Mucosa of rectum (tissue), 2 donors: ENCODE results near the gene CDH13.
A peak's percentile ranks its signal among the peaks of the same experiment; 100 is the strongest.

ENCODE experiments used
- H3K27ac ChIP-seq, 2 donors: one replicate each; pipeline ENCODE4 v1.7.0; 2013; ENCODE audit warnings: inconsistent platforms in 2 of 2, low read depth in 2 of 2, low read length in 2 of 2
- H3K27me3 ChIP-seq, 2 donors: one replicate each; pipeline ENCODE4 v1.7.0; 2013; ENCODE audit warnings: low read length in 2 of 2; ENCODE audit not compliant: control insufficient read depth in 2 of 2, insufficient read depth in 2 of 2
- H3K36me3 ChIP-seq, 2 donors: one replicate each; pipeline ENCODE4 v1.7.0; 2013; ENCODE audit warnings: low read length in 2 of 2; ENCODE audit not compliant: control insufficient read depth in 2 of 2, insufficient read depth in 2 of 2
- H3K4me1 ChIP-seq, 2 donors: one replicate each; pipeline ENCODE4 v1.7.0; 2013; ENCODE audit warnings: low read length in 2 of 2, mild to moderate bottlenecking in 1 of 2; ENCODE audit not compliant: control insufficient read depth in 2 of 2, insufficient read depth in 2 of 2
- H3K4me3 ChIP-seq, 2 donors: one replicate each; pipeline ENCODE4 v1.7.0; 2013; ENCODE audit warnings: low read length in 2 of 2
- H3K9ac ChIP-seq, 2 donors: one replicate each; pipeline ENCODE4 v1.7.0; 2013; ENCODE audit warnings: low read length in 2 of 2, low read depth in 1 of 2, mild to moderate bottlenecking in 1 of 2
- H3K9me3 ChIP-seq, 2 donors: one replicate each; pipeline ENCODE4 v1.7.0; 2013; ENCODE audit warnings: low read length in 2 of 2; ENCODE audit not compliant: control insufficient read depth in 2 of 2
- donor health status: healthy.
- donor health status: Normal muscosa, but diverticular disease.

Gene CDH13

DNA sequence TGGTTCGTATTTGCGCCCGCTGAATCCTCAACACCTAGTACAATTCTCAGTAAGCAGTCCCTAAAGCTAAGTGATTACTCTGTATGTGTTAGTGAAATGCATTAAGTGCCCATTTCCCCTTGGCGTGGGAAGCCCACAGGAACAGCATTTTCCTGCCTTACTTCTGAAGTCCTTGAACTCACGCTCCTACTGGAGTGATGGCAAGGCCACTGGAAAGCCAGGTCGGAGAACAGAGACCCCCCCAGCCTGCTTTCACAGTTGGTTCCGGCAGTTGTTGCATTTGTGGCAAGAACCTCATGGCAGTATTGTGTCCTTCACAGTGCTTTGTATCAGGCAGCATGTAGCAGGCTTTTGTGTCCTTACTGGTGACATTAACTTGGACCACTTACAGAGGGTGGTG, 340.7 kb downstream of the CDH13 start:
- no peak overlapping the region for H3K4me3 ChIP-seq
- H3K36me3 ChIP-seq: no peaks in the 10 kb centered on the region
- no peaks in the 10 kb centered on the region for H3K4me1 ChIP-seq
- no peaks in the 10 kb centered on the region for H3K9me3 ChIP-seq
- no peak overlapping the region for H3K27ac ChIP-seq
- no peaks in the 10 kb centered on the region for H3K27me3 ChIP-seq
- no peak overlapping the region for H3K9ac ChIP-seq

DNA sequence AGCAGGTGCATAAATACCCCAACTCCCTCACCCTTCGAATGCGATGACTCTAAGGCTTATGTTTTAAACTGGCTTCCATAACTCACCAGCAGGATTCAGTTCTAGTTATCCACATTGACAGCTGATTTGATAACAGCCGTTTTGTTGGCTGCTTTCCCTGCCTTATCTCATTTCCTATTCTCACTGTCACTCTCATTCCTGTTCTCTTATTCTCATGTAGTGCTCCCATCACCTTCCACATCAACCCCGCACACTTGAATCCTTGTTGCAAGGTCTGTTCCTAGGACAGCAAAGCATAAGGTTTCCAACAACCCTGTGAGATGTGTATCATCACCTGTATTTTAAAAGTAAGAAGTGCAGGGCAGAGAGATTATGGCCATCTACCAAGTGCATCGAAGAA, 344.4 kb downstream of the CDH13 start:
- Histone ChIP-seq H3K27me3 (no peaks in the 10 kb centered on the region), H3K4me3 (no peak overlapping the region), H3K36me3 (no peaks in the 10 kb centered on the region), H3K9ac (no peak overlapping the region), H3K27ac (no peak overlapping the region), H3K9me3 (no peaks in the 10 kb centered on the region), H3K4me1 (no peaks in the 10 kb centered on the region)

DNA sequence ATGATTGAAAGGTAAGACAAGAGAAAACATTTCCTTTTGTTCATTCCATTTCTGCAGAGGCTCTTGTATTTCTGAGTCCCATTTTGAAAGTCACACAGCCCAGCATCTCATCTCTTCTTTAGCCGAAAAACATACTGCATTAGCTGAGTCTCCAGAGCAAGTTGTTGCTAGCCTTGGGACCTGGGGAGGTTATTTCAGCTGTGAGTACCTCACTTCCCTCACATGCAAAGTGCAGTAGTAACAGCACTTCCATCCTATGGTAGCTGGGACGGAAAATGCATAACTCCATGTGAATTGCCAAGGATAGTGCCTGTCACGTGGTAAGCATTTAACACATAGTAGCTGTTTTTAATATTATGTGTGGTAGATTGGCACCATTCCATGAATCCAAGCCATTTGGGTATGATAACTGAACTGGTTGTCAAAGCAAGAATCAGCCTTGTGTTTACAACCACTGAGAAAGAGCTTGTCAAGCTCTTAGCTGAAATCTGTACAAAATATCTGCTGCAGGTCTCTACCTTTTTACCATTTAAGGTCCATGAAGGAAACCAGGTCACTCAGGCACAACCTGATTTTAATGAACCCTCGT, 345.7 kb downstream of the CDH13 start:
- Histone ChIP-seq H3K4me3 (no peak overlapping the region), H3K27ac (no peak overlapping the region), H3K9me3 (no peaks in the 10 kb centered on the region), H3K36me3 (no peaks in the 10 kb centered on the region), H3K4me1 (no peaks in the 10 kb centered on the region), H3K9ac (no peak overlapping the region), H3K27me3 (no peaks in the 10 kb centered on the region)

DNA sequence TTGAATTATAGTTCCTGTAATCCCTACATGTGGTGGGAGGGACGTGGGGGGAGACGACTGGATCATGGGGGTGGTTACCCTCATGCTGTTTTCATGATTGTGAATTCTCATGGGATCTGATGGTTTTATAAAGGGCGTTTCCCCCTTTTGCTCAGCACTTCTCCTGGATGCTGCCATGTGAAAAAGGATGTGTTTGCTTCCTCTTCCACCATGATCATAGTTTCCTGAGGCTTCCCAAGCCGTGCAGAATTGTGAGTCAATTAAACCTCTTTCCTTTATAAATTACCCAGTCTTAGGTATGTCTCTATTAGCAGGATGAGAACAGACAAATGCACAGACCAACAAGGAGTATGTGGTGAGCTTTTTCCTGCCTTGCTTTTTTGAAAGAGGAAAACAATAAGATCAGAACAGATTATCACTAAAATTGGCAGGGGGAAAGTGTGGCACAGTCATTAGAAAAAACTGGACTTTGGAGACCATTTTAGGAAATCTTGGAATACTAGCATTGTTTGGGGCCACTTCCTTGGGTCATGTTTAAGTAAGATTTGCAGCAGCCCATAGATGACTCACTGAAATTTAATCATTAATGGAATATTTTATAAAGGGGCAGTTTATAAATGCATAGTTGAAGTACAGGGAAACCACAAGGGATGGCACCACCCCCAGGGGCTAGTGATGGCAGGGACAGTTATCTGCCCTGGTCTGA, 352.8 kb downstream of the CDH13 start:
- no peak overlapping the region for H3K9ac ChIP-seq
- H3K9me3 ChIP-seq: no peaks in the 10 kb centered on the region
- no peak overlapping the region for H3K27ac ChIP-seq
- no peaks in the 10 kb centered on the region for H3K36me3 ChIP-seq
- no peaks in the 10 kb centered on the region for H3K4me1 ChIP-seq
- H3K27me3 ChIP-seq: peaks cover 0 to 2% of the 10 kb centered on the region in 2 donors
- H3K4me3 ChIP-seq: no peak overlapping the region

DNA sequence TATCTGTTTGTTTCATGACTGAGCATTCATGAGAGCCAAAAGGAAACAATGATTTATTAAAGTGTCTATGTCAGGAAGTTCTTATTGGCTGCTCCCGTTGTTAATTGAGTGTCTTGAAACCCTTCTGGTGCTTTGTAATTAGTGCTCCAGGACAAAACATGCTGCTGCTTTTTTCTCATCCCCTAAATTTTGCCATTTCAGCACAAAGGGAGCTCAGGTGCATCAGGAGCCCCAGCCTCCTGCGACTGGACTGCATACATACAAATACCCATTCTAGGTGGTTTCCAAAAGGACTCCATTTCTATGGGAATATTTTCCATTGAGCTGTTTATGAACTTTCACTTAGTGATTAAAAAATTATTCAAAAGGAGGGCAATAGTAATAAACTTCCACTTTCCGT, 354.0 kb downstream of the CDH13 start:
- H3K36me3 ChIP-seq: no peaks in the 10 kb centered on the region
- H3K4me3 ChIP-seq: no peak overlapping the region
- H3K9ac ChIP-seq: no peak overlapping the region
- no peak overlapping the region for H3K27ac ChIP-seq
- peaks cover 0 to 2% of the 10 kb centered on the region in 2 donors for H3K27me3 ChIP-seq
- no peaks in the 10 kb centered on the region for H3K9me3 ChIP-seq
- no peaks in the 10 kb centered on the region for H3K4me1 ChIP-seq

DNA sequence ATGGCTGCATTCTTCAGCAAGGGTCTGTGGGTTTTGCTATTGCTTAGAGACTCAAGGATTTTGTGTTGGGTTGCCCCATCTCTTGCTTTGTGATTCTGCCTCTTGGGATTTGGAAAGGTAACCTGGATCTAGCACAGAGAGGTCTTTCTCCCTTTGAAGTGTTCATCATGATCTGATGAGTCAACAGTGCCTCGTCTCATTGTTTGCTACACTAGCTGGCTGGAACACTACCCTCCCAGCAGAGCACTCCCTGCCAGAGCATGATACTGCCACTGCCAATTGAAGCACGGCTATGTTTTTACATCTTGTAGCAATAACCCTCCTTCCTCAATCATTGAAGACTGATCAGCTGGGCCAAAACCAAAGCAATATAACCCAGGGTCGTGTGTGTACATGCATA, 361.0 kb downstream of the CDH13 start:
- Histone ChIP-seq H3K9ac (no peak overlapping the region), H3K9me3 (no peaks in the 10 kb centered on the region), H3K27ac (no peak overlapping the region), H3K4me3 (no peak overlapping the region), H3K4me1 (peaks cover 3 to 18% of the 10 kb centered on the region in 2 donors), H3K27me3 (no peaks in the 10 kb centered on the region), H3K36me3 (no peaks in the 10 kb centered on the region)

DNA sequence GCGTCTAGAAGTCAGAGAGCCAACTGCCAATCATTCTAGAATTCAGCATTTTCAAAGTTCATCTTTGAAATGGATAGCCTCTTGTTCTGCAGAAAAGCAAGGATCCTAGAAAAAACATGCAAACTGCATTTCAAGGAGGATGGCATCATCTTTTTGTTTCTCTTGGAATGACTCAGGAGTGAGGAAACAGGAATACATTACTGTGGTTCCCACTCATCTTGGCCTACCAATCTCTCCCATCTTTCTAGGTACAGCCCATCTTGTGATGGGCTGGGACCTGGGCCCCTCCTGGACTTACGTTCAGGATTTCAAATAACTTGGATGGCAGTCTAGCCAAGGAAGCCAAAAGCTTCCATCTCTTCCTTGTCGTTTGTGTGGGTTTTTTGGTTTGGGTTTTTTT, 363.4 kb downstream of the CDH13 start:
- no peak overlapping the region for H3K9ac ChIP-seq
- peaks cover 4 to 23% of the 10 kb centered on the region in 2 donors for H3K4me1 ChIP-seq
- H3K27ac ChIP-seq: peak overlapping the region in 1 of 2 donors; percentile 56
- H3K9me3 ChIP-seq: no peaks in the 10 kb centered on the region
- H3K4me3 ChIP-seq: no peak overlapping the region
- no peaks in the 10 kb centered on the region for H3K27me3 ChIP-seq
- H3K36me3 ChIP-seq: no peaks in the 10 kb centered on the region

DNA sequence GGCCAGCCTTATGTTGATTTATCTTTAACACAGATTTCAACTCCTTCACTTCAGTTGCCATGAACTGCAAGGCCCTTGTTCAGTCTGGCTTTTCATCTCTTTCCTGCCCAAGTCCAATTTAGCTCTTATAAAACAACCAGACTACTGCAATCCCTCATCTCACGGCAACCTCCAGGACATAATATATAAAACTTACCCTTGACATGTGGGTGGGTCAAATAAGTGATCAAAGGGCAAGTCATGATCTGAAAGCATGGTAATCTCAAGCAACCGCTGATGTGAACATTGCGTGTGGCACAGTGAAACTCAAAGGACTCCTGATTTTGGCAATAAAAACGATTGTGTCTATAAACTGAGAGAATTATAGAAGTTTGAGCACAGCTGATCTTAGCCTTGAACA, 364.6 kb downstream of the CDH13 start:
- Histone ChIP-seq H3K4me3 (no peak overlapping the region), H3K4me1 (peaks cover 11 to 35% of the 10 kb centered on the region in 2 donors), H3K27me3 (no peaks in the 10 kb centered on the region), H3K27ac (peak overlapping the region; percentile 66 to 78), H3K9ac (no peak overlapping the region), H3K36me3 (no peaks in the 10 kb centered on the region), H3K9me3 (no peaks in the 10 kb centered on the region)

DNA sequence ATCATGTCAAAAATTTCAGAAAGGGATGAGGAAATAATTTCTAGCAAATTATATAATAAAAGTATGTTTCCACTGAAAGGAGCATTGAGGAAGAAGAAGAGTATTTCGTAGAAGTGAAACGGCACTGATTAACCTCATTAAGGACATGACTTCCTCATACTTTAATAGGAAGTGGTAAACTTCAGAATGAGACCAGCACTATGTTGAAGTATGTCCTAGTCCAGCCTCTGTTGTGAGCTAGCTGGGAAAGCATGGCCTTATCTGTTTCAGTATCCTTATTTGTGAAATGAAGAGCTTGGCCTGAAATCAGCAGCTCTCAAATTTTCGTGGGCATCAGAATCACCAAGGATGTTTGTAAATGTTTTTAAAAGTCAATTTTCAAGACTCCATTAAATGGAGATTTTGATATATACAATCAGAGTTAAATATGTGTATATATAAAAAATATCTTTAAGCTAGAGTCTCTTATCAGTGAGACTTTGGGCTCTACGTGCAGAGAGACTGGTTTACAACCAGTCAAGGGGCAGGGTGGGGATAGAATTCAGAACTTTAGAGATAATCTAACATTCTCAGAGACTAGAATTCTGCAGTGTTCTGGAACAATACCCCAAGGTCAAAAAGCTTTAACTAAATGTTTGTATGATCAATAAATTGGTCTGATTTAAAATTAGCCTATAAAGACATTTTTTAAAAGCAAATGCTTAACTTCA, 365.4 kb downstream of the CDH13 start:
- H3K27ac ChIP-seq: peak overlapping the region; percentile 66 to 78

DNA sequence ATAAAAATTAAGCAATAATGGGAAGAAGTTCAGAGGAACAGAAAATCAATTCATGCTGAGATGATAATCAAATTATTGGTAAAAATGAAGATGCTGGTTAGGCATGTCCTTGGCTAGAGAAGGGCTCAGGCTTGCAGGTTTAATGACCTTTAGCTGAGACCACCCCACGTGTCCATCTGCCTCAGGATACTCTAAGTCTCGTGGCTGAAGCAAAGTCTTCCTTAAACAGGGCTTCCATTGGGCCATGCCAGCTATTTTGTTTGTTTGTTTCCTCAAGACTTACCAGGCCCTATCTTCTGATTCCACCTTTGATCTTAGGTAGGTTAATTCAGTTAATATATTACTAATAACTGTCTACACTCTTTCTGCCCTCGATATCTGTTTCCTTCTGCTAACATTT, 366.0 kb downstream of the CDH13 start:
- H3K9me3 ChIP-seq: no peaks in the 10 kb centered on the region

More for the DNA sequence above, 365.4 kb downstream of the CDH13 start:
- H3K36me3 ChIP-seq: no peaks in the 10 kb centered on the region
- peaks cover 11 to 39% of the 10 kb centered on the region in 2 donors for H3K4me1 ChIP-seq
- H3K27me3 ChIP-seq: no peaks in the 10 kb centered on the region
- H3K4me3 ChIP-seq: no peak overlapping the region
- no peak overlapping the region for H3K9ac ChIP-seq
- no peaks in the 10 kb centered on the region for H3K9me3 ChIP-seq

More for the DNA sequence above, 366.0 kb downstream of the CDH13 start:
- Histone ChIP-seq H3K9ac (no peak overlapping the region), H3K4me1 (peaks cover 11 to 39% of the 10 kb centered on the region in 2 donors), H3K4me3 (no peak overlapping the region), H3K27ac (peak overlapping the region; percentile 32 to 78), H3K27me3 (no peaks in the 10 kb centered on the region), H3K36me3 (no peaks in the 10 kb centered on the region)
